Measurements from ENCODE around the gene TRPM8. TPM values are rescaled to one million over a fixed set of nuclear protein-coding genes. Genes with fewer than 3 reads are reported as not detected.

The TRPM8 gene
- total and polyA plus RNA-seq, 8 donors: not detected

DNA sequence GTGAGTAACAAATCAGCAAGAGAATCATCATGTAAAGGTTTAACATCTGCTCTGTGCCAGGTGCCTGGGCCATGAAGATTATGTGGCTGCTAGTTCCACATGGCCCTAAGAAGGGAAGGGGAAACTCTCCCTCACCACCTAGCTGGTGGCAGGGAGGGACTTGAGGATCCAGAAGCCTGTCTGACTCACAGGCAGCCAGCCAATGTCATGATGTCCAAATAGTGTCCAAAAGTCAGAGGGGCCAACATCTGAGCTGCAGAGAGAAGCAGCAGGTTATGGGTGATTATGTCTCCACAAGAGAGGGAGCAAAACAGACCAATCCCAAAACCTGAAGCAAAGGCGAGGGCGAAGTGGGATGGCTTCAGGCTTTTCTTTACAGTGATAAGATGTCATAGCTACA, 71.4 kb downstream of the TRPM8 start:
- Histone ChIP-seq H3K4me1 (no peaks in the 10 kb centered on the region), H3K4me3 (no peak overlapping the region), H3K9me3 (peaks cover 0 to 3% (median 0%) of the 10 kb centered on the region in 4 donors), H3K27ac (no peak overlapping the region), H3K27me3 (peaks cover 0 to 12% (median 0%) of the 10 kb centered on the region in 3 donors), H3K36me3 (no peaks in the 10 kb centered on the region)
- TF ChIP-seq, protein P1, sequence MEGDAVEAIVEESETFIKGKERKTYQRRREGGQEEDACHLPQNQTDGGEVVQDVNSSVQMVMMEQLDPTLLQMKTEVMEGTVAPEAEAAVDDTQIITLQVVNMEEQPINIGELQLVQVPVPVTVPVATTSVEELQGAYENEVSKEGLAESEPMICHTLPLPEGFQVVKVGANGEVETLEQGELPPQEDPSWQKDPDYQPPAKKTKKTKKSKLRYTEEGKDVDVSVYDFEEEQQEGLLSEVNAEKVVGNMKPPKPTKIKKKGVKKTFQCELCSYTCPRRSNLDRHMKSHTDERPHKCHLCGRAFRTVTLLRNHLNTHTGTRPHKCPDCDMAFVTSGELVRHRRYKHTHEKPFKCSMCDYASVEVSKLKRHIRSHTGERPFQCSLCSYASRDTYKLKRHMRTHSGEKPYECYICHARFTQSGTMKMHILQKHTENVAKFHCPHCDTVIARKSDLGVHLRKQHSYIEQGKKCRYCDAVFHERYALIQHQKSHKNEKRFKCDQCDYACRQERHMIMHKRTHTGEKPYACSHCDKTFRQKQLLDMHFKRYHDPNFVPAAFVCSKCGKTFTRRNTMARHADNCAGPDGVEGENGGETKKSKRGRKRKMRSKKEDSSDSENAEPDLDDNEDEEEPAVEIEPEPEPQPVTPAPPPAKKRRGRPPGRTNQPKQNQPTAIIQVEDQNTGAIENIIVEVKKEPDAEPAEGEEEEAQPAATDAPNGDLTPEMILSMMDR (IDR thresholded peaks at IDR 0.05): no peak
- TF ChIP-seq POLR2A (IDR thresholded peaks at IDR 0.05) (no peak), POLR2AphosphoS5 (IDR thresholded peaks at IDR 0.05) (no peak), EP300 (IDR thresholded peaks at IDR 0.05) (no peak)
- intact Hi-C loops (cut with DNase I; ENCODE audit: low total_unique reads): no loop called here
- whole genome bisulfite sequencing, 5 donors: 96 to 100% (median 98%) methylated on average over 2 of the region's 2 CpGs
- no peak for DNase-seq

DNA sequence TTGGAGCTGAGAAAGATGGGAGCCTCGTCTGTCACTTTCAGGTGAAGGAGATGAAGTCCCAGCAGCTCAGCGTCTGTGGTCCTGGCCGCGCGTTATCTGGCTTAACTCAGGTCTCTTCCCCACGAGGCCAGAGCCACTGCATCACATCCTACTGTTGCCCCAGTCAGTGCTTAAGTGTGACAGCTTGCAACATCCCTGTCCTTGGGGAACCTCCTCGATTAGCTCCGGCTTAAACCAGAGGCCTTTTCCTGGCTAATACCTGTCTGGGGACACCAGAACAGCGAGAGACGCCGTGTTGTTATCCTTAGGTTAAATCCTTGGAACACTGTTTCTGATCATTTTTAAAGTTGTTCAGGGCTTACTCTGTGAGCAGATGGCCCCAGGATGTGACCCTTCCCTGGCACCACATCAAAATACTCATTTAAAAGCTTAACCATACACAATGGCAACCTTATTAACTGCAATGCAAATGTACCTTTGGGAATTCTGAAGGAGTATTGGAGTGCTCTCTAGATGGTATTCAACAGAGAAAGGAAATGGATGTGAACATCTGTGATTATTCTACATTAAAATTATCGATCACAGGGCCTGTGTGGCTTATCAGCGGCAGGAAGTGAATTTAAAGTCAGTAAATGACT, 72.2 kb downstream of the TRPM8 start:
- Histone ChIP-seq H3K36me3 (no peaks in the 10 kb centered on the region), H3K27me3 (peaks cover 0 to 13% (median 0%) of the 10 kb centered on the region in 3 donors), H3K9me3 (peaks cover 0 to 3% (median 0%) of the 10 kb centered on the region in 4 donors), H3K4me1 (no peaks in the 10 kb centered on the region), H3K4me3 (no peak overlapping the region), H3K27ac (no peak overlapping the region)
- no peak for TF ChIP-seq POLR2AphosphoS5 (IDR thresholded peaks at IDR 0.05)
- TF ChIP-seq POLR2A (IDR thresholded peaks at IDR 0.05): no peak
- TF ChIP-seq, protein P1 (IDR thresholded peaks at IDR 0.05): no peak
- TF ChIP-seq EP300 (IDR thresholded peaks at IDR 0.05): no peak
- DNase-seq: no peak
- intact Hi-C loops (cut with DNase I; ENCODE audit: low total_unique reads): no loop called here
- 62 to 81% (median 79%) methylated on average over 13 of the region's 13 CpGs for WGBS, 5 donors

DNA sequence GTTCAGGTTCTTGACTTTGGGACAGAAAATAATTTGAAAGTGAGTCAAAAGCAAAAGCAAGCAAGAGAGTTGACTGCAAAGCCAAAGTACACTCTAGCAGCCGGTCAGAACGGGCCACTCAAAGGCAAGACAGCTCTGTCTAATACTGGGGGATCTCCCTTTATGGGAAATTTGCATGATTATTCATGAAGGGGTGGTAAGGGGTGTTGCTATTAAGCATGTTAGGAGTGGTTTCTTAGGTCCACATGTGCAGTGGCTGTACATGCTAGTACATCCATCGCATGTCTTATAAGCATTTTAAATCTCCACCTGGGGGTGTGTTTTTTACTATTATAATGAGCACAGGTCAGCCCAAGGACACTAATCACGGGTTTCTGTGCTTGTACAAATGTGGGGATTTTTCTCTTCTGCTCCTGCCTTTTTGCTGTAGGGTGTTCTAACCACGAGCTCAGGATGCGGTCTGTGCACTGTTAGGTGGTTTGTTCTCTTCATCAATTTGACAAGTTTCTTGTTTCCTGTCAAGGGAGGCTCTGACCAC, 73.2 kb downstream of the TRPM8 start:
- TF ChIP-seq EP300 (IDR thresholded peaks at IDR 0.05): no peak
- no peak for TF ChIP-seq POLR2A (IDR thresholded peaks at IDR 0.05)
- TF ChIP-seq, protein P1 (IDR thresholded peaks at IDR 0.05): no peak
- no peak for TF ChIP-seq POLR2AphosphoS5 (IDR thresholded peaks at IDR 0.05)
- DNase-seq: peak; percentile 46 to 62
- intact Hi-C loops (cut with DNase I; ENCODE audit: low total_unique reads): no loop called here

GRCh38 chr2:233991196-233991595, 74.0 kb downstream of the TRPM8 start:
- 91 to 96% (median 93%) methylated on average over 7 of the region's 7 CpGs for WGBS, 5 donors
- Histone ChIP-seq H3K4me1 (no peaks in the 10 kb centered on the region), H3K4me3 (no peak overlapping the region), H3K9me3 (no peaks in the 10 kb centered on the region), H3K36me3 (no peaks in the 10 kb centered on the region), H3K27me3 (peaks cover 0 to 13% (median 0%) of the 10 kb centered on the region in 3 donors), H3K27ac (no peak overlapping the region)
- no peak for DNase-seq
- intact Hi-C loops (cut with DNase I; ENCODE audit: low total_unique reads): no loop called here
- TF ChIP-seq POLR2AphosphoS5 (IDR thresholded peaks at IDR 0.05) (no peak), EP300 (IDR thresholded peaks at IDR 0.05) (no peak), POLR2A (IDR thresholded peaks at IDR 0.05) (no peak)
- TF ChIP-seq, protein P1 (IDR thresholded peaks at IDR 0.05): no peak

More for the DNA sequence above, 73.2 kb downstream of the TRPM8 start:
- H3K9me3 ChIP-seq: no peaks in the 10 kb centered on the region
- no peak overlapping the region for H3K4me3 ChIP-seq
- H3K27me3 ChIP-seq: peaks cover 0 to 13% (median 0%) of the 10 kb centered on the region in 3 donors
- whole genome bisulfite sequencing, 5 donors: 50 to 63% (median 56%) methylated on average over 6 of the region's 6 CpGs
- no peak overlapping the region for H3K27ac ChIP-seq
- no peaks in the 10 kb centered on the region for H3K4me1 ChIP-seq
- no peaks in the 10 kb centered on the region for H3K36me3 ChIP-seq

Measured in stomach (tissue), 9 donors.